ENCODE measurements around the gene GSC.
A peak's percentile ranks its signal among the peaks of the same experiment; 100 is the strongest.

GSC gene

DNA sequence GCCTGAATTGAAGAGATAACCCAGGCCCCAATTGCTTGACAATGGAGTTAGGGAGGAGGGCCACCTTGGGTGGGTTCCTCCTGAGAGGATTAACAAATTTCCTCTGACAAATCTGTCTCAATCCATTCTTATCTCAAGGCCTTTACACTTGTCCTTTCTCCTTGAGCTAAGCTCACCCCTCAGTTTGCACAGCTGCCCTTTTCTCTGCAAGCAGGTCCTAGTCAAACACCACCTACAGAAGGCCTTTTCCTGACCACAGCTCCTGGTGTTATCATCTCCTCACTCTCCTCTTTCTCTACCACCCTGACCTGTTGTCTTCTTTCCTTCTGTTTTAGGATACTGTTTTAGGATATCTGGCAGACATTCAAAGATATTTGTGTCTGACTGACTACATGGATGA is 26.4 kb upstream of the GSC start:
- TF ChIP-seq YY1 (IDR thresholded peaks at IDR 0.05; ENCODE audit: insufficient read depth, insufficient read length), result no peak
- no peak for TF ChIP-seq SUZ12 (IDR thresholded peaks at IDR 0.05; ENCODE audit: extremely low read depth, insufficient read depth, insufficient read length)
- no peak for TF ChIP-seq ZNF274 (IDR thresholded peaks at IDR 0.05; ENCODE audit: low read depth, low read length)
- DNase-seq (ENCODE audit: low read depth, low spot score), result no peak
- Histone ChIP-seq H3K9me3 (ENCODE audit: insufficient read depth, low read length) (no peaks in the 10 kb centered on the region), H3K4me1 (ENCODE audit: insufficient read depth, insufficient read length) (no peaks in the 10 kb centered on the region), H3K4me3 (ENCODE audit: insufficient read length, low read depth) (no peak overlapping the region), H3K9ac (ENCODE audit: insufficient read length, low read depth) (no peak overlapping the region), H3K36me3 (ENCODE audit: insufficient read depth, insufficient read length, low read length) (no peaks in the 10 kb centered on the region), H3K27me3 (ENCODE audit: insufficient read depth, insufficient read length) (no peaks in the 10 kb centered on the region)

DNA sequence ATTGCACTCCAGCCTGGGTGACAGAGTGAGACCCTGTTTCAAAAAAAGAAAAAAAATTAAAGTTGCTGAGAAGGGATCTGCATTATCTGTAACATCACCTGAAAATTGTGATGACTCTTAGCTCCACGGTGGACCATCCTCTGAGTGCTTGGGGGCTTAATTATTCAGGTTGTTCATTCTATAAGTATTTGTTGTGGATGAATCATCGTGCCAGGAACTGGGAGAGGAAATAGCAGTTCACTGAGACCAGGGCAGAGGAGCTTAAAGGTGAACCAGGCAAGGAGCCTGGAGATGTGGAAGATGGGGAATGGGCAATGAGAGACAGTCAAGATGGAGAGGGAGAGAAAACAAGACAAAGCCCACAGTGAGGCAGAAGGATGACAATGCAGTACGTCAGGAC is 25.5 kb upstream of the GSC start:
- H3K9me3 ChIP-seq (ENCODE audit: insufficient read depth, low read length), result no peaks in the 10 kb centered on the region
- H3K9ac ChIP-seq (ENCODE audit: insufficient read length, low read depth), result no peak overlapping the region
- no peak for TF ChIP-seq YY1 (IDR thresholded peaks at IDR 0.05; ENCODE audit: insufficient read depth, insufficient read length)
- no peak for TF ChIP-seq SUZ12 (IDR thresholded peaks at IDR 0.05; ENCODE audit: extremely low read depth, insufficient read depth, insufficient read length)
- TF ChIP-seq ZNF274 (IDR thresholded peaks at IDR 0.05; ENCODE audit: low read depth, low read length), result no peak
- DNase-seq (ENCODE audit: low read depth, low spot score), result no peak
- no peaks in the 10 kb centered on the region for H3K4me1 ChIP-seq (ENCODE audit: insufficient read depth, insufficient read length)
- no peaks in the 10 kb centered on the region for H3K27me3 ChIP-seq (ENCODE audit: insufficient read depth, insufficient read length)
- H3K36me3 ChIP-seq (ENCODE audit: insufficient read depth, insufficient read length, low read length), result no peaks in the 10 kb centered on the region
- no peak overlapping the region for H3K4me3 ChIP-seq (ENCODE audit: insufficient read length, low read depth)

DNA sequence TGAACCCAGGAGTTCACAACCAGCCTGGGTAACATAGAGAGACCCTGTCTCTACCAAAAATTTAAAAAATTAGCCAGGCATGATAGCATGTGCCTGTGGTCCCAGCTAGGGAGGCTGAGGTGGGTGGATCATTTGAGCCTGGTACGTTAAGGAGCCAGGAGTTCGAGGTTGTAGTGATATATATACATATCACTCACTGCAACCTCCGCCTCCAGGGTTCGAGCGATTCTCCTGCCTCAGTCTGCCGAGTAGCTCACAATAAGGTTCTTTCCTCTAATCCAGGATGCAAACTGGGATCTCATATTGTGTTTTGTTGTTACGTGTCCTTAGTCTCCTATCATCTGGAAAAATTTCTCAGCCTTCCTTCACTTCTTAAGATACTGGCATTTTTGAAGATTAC is 24.0 kb upstream of the GSC start:
- no peak for DNase-seq (ENCODE audit: low read depth, low spot score)
- Histone ChIP-seq H3K27me3 (ENCODE audit: insufficient read depth, insufficient read length) (no peaks in the 10 kb centered on the region), H3K9me3 (ENCODE audit: insufficient read depth, low read length) (no peaks in the 10 kb centered on the region), H3K4me3 (ENCODE audit: insufficient read length, low read depth) (no peak overlapping the region), H3K36me3 (ENCODE audit: insufficient read depth, insufficient read length, low read length) (no peaks in the 10 kb centered on the region), H3K9ac (ENCODE audit: insufficient read length, low read depth) (no peak overlapping the region), H3K4me1 (ENCODE audit: insufficient read depth, insufficient read length) (no peaks in the 10 kb centered on the region)
- TF ChIP-seq YY1 (IDR thresholded peaks at IDR 0.05; ENCODE audit: insufficient read depth, insufficient read length) (no peak), ZNF274 (IDR thresholded peaks at IDR 0.05; ENCODE audit: low read depth, low read length) (no peak), SUZ12 (IDR thresholded peaks at IDR 0.05; ENCODE audit: extremely low read depth, insufficient read depth, insufficient read length) (no peak)

DNA sequence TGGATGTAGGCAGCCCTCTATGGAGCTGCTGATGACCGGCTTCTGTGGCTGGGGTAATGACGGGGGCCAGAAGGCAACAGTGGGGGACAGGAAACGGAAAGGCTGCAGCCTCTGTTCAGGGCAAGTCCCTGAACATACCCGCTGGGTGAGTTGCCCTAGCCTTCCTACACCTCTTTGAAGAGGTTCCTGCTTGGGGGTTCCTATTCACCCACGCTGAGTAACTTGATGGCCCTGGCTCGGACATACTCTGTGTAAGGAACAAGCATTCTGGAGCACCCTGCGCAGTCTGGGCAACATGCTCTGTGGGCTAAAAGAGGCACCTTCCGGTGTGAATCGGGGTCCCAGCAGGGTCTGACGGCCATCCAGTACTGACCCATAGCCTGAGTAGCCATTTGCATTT is 17.7 kb upstream of the GSC start:
- Histone ChIP-seq H3K36me3 (ENCODE audit: insufficient read depth, insufficient read length, low read length) (no peaks in the 10 kb centered on the region), H3K9ac (ENCODE audit: insufficient read length, low read depth) (no peak overlapping the region), H3K4me3 (ENCODE audit: insufficient read length, low read depth) (no peak overlapping the region), H3K9me3 (ENCODE audit: insufficient read depth, low read length) (no peaks in the 10 kb centered on the region), H3K27me3 (ENCODE audit: insufficient read depth, insufficient read length) (no peaks in the 10 kb centered on the region), H3K4me1 (ENCODE audit: insufficient read depth, insufficient read length) (peaks cover 2% of the 10 kb centered on the region)
- TF ChIP-seq YY1 (IDR thresholded peaks at IDR 0.05; ENCODE audit: insufficient read depth, insufficient read length), result no peak
- TF ChIP-seq ZNF274 (IDR thresholded peaks at IDR 0.05; ENCODE audit: low read depth, low read length), result no peak
- no peak for TF ChIP-seq SUZ12 (IDR thresholded peaks at IDR 0.05; ENCODE audit: extremely low read depth, insufficient read depth, insufficient read length)
- no peak for DNase-seq (ENCODE audit: low read depth, low spot score)

DNA sequence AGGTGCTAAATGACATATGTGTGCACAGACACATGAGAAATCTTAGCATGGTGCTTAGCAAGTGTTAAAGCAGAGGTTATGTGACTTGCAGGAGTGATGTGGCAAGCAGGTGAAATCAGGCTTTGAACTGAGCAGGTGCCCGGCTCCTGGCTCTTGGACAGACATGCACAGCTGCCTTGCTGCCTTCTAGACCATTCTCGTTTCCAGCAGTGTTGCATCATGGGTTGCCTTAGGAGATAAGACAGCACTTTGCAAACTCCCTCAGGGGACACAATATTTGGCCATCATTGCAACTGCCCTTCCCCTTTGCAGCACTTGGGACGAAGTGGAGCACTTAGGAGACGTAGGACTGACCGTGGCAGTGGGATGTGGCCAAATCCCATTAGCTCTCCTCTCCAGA is 17.2 kb upstream of the GSC start:
- no peak overlapping the region for H3K9ac ChIP-seq (ENCODE audit: insufficient read length, low read depth)
- H3K27me3 ChIP-seq (ENCODE audit: insufficient read depth, insufficient read length), result no peaks in the 10 kb centered on the region
- H3K4me1 ChIP-seq (ENCODE audit: insufficient read depth, insufficient read length), result peaks cover 2% of the 10 kb centered on the region
- no peaks in the 10 kb centered on the region for H3K9me3 ChIP-seq (ENCODE audit: insufficient read depth, low read length)
- TF ChIP-seq ZNF274 (IDR thresholded peaks at IDR 0.05; ENCODE audit: low read depth, low read length) (no peak), YY1 (IDR thresholded peaks at IDR 0.05; ENCODE audit: insufficient read depth, insufficient read length) (no peak), SUZ12 (IDR thresholded peaks at IDR 0.05; ENCODE audit: extremely low read depth, insufficient read depth, insufficient read length) (no peak)
- no peak for DNase-seq (ENCODE audit: low read depth, low spot score)
- no peak overlapping the region for H3K4me3 ChIP-seq (ENCODE audit: insufficient read length, low read depth)
- H3K36me3 ChIP-seq (ENCODE audit: insufficient read depth, insufficient read length, low read length), result no peaks in the 10 kb centered on the region

DNA sequence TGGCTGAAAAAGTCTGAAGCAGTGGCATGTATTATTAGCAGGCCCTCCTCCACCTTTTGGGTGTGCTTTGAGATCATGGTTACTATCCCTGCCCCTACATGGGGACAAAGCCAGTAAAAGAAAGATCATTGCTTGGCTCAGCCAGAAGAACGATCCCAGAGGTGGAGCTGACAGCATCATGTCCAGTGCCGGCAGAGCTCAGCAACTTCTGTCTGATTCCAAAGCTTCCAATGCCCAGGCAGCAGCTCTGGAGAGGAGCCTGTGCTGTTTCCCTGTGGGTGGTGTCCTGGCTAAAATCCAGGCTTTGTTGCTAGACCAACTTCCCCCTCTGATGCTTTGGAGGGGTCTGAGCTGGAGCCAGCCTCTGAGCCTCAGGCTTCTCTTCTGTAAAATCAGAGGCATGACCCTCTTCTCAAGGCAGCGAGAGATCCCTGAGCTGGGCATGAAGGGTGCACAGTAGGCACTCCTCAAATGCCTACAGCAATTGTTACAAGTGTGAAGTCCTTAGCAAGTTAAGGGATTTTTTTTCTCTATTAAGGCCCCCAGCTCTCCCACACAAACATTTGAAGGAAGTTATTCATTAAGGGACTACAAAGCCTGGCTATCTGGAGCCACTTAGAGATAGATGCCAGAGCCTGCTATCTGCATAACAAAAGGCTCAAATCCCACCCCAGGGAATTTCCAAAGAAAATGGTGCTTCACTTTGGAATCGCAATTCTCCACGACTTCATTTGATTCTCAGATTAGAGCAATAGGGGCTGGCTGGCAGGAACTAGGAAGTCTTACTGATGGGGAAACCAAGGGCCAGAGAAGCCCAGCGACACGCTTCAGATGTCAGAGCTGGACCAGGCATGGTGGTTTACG is 10.9 kb upstream of the GSC start:
- DNase-seq (ENCODE audit: low read depth, low spot score), result peak; percentile 60
- no peaks in the 10 kb centered on the region for H3K4me1 ChIP-seq (ENCODE audit: insufficient read depth, insufficient read length)
- no peak overlapping the region for H3K9ac ChIP-seq (ENCODE audit: insufficient read length, low read depth)
- H3K36me3 ChIP-seq (ENCODE audit: insufficient read depth, insufficient read length, low read length), result no peaks in the 10 kb centered on the region
- no peaks in the 10 kb centered on the region for H3K9me3 ChIP-seq (ENCODE audit: insufficient read depth, low read length)
- no peak for TF ChIP-seq YY1 (IDR thresholded peaks at IDR 0.05; ENCODE audit: insufficient read depth, insufficient read length)
- TF ChIP-seq SUZ12 (IDR thresholded peaks at IDR 0.05; ENCODE audit: extremely low read depth, insufficient read depth, insufficient read length), result no peak
- TF ChIP-seq ZNF274 (IDR thresholded peaks at IDR 0.05; ENCODE audit: low read depth, low read length), result no peak
- H3K4me3 ChIP-seq (ENCODE audit: insufficient read length, low read depth), result no peak overlapping the region
- H3K27me3 ChIP-seq (ENCODE audit: insufficient read depth, insufficient read length), result peaks cover 41% of the 10 kb centered on the region

DNA sequence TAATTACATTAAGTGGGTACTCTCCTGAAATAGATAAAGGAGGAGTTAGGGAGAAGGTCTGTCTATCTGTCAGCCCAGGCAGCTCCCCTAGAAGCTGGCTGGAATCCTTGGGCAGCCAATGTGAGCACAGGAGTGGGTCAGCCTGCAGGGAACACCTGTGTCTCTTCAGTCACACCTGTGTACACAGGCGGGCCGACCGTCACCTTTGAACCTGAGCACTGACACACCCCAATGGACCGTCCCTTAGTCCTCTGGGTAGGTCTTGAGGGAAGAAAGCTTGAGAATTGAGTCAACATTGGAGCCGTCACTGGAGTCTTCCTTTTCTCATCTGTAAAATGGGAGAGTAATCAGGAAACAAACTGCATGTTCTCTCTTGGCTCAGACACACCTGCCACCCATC is 9.8 kb upstream of the GSC start:
- Histone ChIP-seq H3K4me1 (ENCODE audit: insufficient read depth, insufficient read length) (peaks cover 2% of the 10 kb centered on the region), H3K27me3 (ENCODE audit: insufficient read depth, insufficient read length) (peaks cover 52% of the 10 kb centered on the region), H3K36me3 (ENCODE audit: insufficient read depth, insufficient read length, low read length) (no peaks in the 10 kb centered on the region), H3K4me3 (ENCODE audit: insufficient read length, low read depth) (no peak overlapping the region), H3K9me3 (ENCODE audit: insufficient read depth, low read length) (no peaks in the 10 kb centered on the region), H3K9ac (ENCODE audit: insufficient read length, low read depth) (no peak overlapping the region)
- TF ChIP-seq SUZ12 (IDR thresholded peaks at IDR 0.05; ENCODE audit: extremely low read depth, insufficient read depth, insufficient read length), result no peak
- no peak for DNase-seq (ENCODE audit: low read depth, low spot score)
